Hippocampal formation (tissue), 2 donors: ENCODE measurements around the gene RHOC.

Experiments used
- DNase-seq, 2 donors: peaks; one replicate each; lab custom pipeline; 2025; lab: John Stamatoyannopoulos, UW

Gene RHOC

DNA sequence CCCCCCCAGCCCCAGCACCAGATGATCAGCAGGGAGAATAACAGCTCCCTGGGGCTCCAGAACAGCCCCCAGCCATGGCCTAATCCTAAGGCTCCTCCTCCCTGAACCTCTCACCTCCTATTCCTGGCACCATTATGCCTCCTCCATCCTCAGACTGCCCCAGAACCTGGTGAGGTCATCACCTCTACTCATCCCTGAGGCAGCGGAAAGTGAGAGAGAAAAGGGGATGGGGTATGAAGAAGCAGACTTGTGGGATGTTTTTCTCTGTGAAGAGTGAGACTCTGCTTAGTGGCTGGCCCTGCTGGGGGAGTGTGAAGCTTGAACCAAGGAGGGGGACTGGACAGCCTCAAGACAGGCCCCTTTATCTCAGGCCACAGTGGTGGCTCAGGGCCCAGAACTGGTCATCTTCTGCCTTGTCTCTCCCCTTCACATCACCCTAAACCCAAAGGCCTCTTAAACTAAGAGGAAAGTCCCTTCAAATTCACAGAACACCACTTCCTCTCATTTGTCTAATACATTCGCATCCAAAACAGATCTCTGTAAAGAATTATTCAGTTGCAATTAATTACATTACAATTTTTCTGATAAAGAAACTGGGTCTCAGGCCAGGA lies 10.4 kb upstream of the RHOC start:
- DNase-seq, result no peak

DNA sequence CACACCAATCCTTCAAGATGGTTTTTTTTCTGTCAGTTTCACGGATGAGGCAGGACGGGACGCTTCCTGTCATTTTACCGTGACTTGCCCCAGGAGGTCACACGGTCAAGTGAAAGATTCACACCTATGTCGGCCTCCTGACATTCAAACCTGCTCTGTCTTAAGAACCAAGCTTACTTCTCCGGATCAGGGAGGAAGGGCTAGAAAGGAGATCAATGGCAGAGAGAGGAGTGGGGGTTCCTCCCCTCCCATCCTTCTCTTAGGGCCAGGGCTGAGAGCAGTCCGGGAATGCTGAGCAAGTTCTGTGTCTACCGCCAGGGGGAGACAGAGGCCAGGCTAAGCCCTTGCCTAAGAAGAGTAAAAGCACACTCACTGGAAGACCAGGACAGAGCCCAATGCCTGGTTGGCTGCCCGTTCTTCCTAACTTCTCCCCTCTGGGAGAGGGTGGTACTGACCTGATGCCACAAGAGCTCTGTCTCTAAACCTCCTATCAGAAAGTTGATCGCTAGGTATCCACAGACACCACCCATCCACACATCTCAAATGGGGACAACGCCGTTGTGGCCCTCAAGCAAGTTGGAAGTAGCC lies 9.3 kb upstream of the RHOC start:
- peak; percentile 85 to 89 for DNase-seq

- DNase-seq, result peak; percentile 55 to 77
Observed at GRCh38 chr1:112715264-112716053, 8.5 kb upstream of the RHOC start, which contains the start of gene PPM1J. TSS of gene PPM1J (minus strand) at chr1:112715332. CDS start at chr1:112715301, 31 bp downstream.

- DNase-seq, result peak in 1 of 2 donors; percentile 15
Observed at GRCh38 chr1:112714313-112715263, 7.7 kb upstream of the RHOC start.

DNA sequence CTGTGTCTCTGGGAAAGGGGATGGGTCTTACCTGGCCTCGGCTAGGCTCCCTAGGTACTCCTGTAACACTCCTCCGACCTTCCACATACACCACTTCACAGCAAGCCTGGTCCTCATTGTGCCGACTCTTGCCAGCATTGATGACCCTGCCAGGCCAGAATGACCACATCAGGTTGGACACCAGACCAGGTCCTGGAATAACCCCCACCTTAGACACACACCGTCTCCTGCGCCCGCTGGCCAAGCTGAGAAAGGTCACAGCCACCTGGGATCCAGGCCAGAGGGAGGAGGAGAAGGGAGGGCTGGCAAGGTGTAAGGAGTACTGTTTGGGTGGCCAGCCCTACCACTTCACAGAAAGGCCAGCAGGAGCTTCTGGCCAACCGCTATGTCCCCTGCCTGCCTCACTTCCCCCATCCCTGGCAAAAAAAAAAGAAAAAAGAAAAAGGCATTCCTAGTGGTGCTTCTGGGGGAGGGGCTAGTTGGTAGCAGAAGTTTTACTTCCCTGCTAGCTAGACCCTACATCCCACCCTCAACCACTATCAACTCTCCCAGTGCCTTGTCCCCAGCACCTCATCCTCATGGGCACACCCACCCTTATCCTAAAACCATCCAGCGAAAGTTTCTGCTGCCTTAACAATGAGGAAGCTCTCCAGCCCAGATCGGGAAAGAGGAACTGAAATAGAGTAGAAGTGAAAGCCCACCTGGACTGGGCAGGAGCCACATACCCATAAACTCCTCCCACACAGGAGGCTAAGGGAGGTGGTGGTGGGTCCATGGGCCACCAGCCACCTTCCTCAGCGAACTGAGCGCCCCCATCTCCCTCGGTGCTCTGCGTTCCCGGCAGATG lies 6.8 kb upstream of the RHOC start:
- DNase-seq, result no peak

GRCh38 chr1:112712701-112713128 lies 5.8 kb upstream of the RHOC start:
- DNase-seq, result no peak

GRCh38 chr1:112712191-112712590 lies 5.3 kb upstream of the RHOC start:
- DNase-seq, result no peak

DNA sequence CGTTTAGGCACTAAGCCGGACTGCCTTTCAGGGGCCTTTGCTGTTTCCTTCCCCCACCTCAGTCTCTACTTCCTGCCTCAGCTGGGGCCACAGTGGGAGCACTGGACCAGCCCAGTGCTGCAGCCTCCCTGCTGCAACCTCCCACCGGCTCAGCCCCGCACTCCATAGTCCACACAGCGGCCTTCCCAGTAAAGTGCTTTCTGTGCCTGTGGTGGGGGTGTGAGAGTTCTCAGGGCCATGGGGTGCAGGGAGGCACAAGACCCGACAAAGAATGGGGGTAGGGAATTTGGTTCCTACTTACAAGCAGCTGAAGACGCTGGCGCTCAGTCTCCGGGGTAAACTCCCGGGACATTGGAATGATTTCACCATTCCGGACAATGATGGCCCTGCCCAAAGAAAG lies 4.7 kb upstream of the RHOC start:
- DNase-seq, result no peak

- no peak for DNase-seq
Observed at GRCh38 chr1:112711041-112711440, 4.1 kb upstream of the RHOC start.

GRCh38 chr1:112710586-112710985 lies 3.7 kb upstream of the RHOC start:
- DNase-seq, result no peak

- DNase-seq, result no peak
Observed at GRCh38 chr1:112710159-112710558, 3.2 kb upstream of the RHOC start.

DNA sequence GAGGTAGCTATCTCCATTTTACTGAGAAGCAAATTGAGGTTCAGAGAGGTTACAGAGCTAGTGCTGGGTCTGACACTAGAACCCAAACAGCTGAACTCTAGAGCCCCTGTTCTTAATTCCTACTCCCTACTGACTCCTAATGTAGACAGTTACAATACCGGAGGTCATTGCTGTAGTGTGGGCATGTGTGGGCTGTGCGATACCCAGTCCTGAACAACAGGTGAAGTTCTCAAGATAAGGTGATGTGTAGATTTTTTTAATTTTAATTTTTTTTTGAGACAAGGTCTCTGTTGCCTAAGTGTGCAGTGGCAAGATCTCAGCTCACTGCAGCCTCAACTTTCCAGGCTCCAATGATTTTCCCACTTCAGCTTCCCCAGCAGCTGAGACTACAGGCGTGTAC lies 1.6 kb upstream of the RHOC start:
- no peak for DNase-seq

DNA sequence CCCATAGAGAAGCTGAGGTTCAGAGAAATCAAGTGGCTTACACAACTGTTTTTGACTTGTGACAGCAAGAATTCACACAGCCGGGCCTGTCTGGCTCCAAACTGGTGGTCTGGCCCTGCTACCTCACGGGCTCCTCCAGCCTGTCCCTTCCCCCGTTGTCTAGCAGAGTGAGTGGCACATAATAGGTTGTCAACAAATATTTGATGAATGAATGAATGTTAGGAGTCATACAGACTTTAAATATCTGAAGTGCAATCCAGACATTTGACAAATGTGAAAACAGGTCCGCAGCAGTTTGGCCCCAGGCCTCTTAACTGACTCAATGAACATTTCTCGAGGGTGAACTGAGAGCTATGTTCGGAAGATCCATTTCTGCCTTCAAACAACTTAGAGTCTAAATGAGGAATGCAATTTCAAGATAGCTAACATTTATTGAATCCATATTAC lies 1.1 kb upstream of the RHOC start:
- no peak for DNase-seq

DNA sequence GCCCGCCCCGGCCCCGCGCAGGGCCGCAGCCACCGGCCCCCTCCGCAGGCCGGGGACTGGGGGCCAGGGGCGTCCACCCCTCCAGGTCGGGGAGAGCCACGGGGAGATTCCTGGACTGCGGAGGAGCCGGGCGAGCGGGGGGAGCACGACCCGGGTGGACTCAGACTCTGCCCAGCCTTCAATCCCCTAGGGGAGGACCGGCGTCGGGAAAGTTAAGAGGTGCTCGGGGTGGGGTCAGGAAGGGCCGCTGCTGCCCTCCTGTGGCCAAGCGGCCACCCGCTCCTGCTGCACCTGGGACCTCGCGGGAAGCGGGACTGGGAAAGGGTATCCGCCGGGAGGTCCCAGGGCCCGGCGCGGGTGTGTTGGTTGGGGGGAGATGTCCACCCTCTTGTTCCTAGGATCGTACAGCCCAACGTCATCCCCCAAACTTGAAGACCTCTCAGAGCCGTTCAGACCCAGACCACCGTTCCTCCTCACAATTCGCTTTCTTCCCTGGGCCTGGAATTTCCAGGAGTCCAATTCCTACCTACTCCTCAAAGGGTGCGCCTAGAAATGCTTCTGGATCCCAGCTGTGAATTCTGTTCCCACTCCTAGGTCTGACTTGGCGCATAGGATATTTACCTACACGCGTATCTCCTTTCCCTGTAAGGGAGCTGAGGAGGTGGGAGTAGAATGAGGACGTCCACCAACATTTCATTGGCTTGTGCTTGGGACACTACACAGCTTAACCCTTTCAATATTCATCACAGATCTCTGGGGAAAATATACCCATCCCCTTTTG lies 484 bp upstream of the RHOC start:
- DNase-seq, result peak; percentile 71 to 73

DNA sequence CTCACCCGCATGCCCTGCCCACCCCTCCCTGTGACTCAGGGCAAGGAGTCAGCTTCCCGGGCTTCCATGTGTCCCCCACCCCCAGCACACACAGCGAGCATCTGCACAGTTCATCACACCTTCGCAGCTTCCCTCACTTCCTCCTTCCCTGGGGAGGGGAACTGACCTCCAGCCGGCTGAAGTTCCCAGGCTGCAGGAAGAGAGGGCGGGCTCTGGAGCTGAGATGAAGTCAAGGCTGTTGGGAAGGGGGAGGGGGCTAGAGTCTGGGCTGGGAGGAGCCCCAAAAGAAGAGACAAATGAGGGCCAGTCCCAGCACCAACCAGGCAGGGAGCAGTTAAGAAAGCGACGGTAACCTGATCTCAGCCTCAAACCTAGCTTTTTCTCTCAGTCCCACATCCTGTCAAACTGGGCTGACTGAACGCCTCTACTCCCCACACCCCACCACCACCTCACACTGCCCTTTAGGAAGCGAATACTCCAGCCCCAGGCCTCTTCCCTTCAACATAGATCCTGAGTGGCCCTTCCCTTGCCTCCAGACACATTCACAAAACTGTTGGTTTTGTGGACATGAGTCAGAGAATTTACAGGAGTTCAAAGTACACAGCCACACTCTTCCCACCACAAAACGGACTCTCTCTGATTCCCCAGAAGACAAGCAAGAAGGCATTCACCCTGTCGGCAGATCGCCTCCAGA lies 1.8 kb downstream of the RHOC start:
- DNase-seq, result no peak

DNA sequence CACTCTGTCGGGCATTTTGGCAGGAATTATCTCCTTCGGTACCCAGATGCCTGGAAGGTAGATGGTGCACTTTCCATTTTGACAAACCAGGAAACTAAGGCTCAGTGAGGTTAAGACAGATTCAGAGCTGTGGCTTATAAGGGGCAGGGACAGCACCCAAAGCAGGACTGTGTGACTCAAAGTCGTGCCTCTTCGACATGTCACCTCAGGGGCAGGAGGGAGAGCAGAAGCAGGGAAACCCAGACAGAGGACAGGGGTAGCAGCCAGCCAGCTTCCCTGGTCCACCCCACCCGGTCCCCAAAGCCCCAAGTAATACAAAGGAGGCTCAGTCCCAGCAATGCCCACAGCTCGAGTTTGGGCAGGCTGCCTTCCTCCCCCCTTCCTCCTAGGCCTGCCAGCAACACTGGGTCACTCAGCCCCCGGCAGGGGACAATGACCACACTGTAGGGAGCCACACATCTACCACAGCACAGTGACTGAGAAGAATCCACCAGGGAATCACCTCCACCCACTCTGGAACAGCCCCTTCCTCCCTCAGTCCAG lies 2.5 kb downstream of the RHOC start:
- DNase-seq, result peak; percentile 83 to 85

GRCh38 chr1:112703706-112704105 lies 3.2 kb downstream of the RHOC start:
- no peak for DNase-seq

DNA sequence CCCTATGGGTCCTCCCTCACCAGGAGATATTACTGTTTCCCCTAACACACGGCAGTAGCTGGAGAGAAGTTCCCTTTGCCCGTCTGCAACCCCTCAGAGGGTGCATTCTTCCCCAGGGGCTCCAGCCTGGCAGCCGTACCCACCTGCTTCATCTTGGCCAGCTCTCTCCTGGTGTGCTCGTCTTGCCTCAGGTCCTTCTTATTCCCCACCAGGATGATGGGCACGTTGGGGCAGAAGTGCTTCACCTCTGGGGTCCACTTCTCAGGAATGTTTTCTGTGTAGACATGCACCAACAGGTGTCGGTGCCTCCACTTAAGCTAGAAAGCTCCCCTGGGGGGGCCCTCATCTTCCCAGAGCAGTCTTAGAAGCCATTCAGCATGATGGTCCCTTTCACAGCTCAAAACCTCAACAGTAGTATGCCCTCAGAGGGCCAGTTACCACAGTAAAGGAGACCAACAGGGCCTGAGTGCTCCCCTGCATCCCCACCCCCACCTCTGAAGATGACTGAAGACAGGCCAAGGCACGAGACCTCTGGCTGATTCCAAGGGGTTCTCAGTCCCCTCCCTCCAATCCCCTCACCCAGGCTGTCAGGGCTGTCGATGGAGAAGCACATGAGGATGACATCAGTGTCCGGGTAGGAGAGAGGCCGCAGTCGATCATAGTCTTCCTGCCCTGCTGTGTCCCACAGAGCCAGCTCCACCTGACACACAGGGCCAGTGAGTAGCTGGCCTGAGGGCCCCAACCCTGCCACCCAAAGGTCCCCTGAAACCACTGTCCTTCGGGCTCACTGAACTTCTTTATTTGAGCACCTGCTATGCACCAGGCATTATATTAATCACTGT lies 4.3 kb downstream of the RHOC start:
- no peak for DNase-seq
